GM21528 (cell line): ENCODE data around the gene SPOCK1.
"Not testable (repeated sequence)": the region's sequence is repeated elsewhere in the genome, so short reads cannot be mapped to it uniquely, and the experiment has no call there.

Experiments used
- ATAC-seq: cut with Tn5 transposase; IDR thresholded peaks from one replicate; pipeline ENCODE4 v1.9.1; 2021; ENCODE audit warnings: mild to moderate bottlenecking, moderate library complexity; ENCODE audit not compliant: unreplicated experiment, low FRiP score

The SPOCK1 gene

DNA sequence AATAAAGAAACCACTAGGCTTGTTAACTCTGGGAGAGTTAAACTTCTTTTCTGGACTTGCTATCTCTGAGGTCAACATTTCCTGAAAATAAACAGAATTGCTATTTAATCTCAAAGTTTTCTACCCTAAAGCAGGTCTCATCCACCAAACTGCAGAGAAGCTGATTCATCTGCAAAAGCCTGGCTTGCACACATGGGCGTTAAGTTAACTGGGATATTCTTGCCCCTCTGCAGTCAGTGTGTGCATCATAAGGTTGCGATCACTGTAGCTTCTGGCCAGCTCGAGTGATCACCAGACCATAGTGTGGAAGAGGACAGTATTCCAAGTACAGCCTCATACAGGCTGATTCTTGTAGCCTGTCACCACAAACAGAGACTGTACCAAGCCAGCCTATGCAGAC lies 99.2 kb downstream of the SPOCK1 start:
- ATAC-seq = no peak

DNA sequence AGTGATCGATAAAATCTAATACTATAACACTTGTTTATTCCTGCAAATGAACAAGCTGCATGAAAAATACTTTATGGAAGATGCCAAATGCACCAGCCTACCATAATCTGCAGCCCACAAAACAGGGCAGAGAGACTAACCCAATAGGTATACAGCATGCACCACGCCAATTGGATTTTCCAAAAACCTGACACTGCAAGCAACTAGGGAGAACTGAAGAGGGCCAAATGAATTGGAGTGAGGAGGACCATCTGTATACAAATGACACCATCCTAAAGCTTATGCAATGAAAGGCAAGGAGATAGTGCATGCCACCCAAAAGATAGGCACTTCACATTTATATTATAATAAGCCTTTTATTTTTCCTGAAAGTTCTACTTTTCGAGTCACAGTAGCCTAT lies 100.4 kb downstream of the SPOCK1 start:
- no peak for ATAC-seq

GRCh38 chr5:137398154-137398553 lies 101.0 kb downstream of the SPOCK1 start:
- no peak for ATAC-seq

GRCh38 chr5:137395011-137395755 lies 103.9 kb downstream of the SPOCK1 start:
- no peak for ATAC-seq

DNA sequence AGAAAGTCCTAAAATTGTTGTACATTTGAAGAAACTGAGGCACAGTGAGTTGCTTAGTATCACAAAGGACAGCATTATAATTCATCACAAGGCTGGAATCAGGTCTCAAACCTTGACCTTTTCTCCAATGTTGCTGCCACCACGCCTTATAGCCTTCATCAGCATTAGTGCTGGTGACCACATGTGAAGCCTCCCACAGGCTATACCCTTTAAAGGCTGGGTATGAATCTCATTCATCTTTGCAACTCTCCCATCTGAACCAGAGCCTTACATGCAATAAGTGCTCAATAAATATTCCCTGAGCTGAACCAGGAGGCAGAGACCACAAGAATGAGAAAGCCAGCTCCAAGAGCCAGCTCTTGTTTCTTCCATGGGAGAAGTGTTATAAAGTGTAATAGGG lies 104.7 kb downstream of the SPOCK1 start:
- no peak for ATAC-seq

GRCh38 chr5:137393196-137393993 lies 105.7 kb downstream of the SPOCK1 start:
- ATAC-seq = no peak

DNA sequence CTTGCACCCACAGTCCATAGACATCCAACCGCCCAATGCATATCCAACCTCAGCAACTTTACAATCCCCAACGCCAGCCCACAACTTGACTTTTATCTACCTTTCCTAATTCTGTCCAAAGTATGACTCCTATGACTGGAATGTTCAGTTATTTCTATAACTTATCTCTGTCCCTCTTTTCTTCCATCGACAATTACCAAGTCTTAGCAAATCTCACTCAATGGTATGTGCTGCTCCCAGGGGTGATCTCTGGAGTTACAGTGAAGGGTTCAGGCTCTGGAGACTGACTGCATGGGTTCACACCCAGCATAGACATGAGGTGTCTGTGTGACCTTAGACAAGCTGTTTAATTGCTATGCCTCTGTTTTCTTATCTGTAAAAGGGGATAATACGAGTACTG lies 106.9 kb downstream of the SPOCK1 start:
- no peak for ATAC-seq

- ATAC-seq = not testable (repeated sequence)
Observed at GRCh38 chr5:137391044-137391443, 108.1 kb downstream of the SPOCK1 start.

- no peak for ATAC-seq
Observed at GRCh38 chr5:137389042-137389441, 110.1 kb downstream of the SPOCK1 start.

DNA sequence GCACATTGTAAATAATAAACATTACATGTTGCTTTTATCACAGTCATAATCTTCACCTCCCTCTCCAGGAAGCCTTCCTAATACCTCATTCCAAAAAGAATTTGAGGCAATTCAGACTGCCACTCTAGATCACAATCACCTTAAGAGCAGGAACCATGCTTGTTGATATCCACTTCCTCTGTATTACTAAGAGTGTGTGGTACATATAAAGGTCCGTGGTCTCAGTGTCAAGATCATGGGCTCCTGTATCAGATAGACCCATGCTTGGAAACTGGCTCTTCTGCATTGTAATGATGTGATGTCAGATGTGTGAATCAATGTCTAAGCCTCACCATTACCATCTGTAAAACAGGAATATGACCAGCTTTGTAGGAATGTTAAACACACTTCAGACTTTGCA lies 114.1 kb downstream of the SPOCK1 start:
- no peak for ATAC-seq

DNA sequence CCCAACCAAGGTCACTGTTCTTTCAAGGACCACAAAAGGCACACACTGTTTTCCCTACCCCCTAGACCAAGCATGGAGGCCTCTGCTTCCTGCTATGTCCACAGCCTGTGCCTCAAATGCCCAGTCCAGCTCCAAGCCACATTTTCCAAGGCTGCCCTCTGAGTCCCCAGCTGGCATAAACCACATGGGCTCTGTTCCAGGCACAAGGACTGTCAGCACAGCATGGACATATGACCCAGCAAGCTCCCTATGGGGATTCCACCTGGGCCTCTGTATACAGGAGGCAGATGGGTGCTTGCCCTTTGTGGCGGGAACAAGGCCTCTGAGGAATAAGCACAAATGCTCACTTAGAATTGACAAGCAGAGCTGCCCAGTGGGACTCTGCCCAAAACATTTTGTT lies 115.2 kb downstream of the SPOCK1 start:
- ATAC-seq = no peak

DNA sequence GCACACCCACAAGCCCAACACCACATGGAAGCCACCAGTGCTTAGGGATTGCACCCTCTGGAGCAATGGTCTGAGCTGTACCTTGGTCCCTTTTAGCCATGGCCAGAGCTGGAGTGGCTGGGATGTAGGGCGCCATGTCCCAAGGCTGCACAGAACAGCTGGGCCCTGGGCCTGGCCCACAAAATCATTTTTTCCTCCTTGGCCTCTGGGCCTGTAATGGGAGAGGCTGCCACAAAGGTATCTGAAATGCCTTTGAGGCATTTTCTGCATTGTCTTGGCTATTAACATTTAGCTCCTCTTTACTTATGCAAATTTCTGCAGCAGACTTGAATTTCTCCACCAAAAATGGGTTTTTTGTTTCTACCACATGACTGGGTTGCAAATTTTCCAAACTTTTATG lies 117.6 kb downstream of the SPOCK1 start:
- ATAC-seq = no peak

GRCh38 chr5:137379555-137380286 lies 119.4 kb downstream of the SPOCK1 start:
- ATAC-seq = no peak

GRCh38 chr5:137375741-137376526 lies 123.2 kb downstream of the SPOCK1 start:
- ATAC-seq = no peak

DNA sequence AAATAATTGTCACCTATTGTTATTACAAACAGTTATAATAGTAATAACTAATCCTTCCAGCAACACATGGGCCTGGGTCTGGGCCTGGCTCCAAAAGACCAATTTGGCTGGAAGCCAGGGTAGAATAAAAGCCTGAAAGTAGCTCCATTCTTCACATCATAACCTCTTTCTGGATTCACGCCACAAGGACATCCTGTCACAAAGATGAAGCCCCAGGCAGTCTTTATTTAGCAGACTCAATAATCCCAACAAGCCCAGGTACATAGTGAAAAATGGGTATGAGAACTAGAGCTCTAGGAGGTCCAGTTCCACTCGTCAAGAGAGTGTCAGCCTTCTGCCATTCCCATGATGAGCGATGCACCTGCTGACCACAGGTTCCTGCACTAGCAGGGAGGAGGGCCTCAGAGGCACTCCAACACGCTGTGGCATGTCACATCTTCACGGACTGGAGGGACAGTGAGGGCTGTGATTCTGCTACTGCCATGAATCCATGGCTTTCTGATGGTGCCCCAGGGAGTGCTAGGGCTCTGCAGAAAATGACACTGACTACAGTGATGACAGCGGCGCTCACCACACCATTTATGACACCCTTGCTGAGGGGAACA lies 124.9 kb downstream of the SPOCK1 start:
- no peak for ATAC-seq

- ATAC-seq = no peak
Observed at GRCh38 chr5:137372773-137373160, 126.4 kb downstream of the SPOCK1 start.

DNA sequence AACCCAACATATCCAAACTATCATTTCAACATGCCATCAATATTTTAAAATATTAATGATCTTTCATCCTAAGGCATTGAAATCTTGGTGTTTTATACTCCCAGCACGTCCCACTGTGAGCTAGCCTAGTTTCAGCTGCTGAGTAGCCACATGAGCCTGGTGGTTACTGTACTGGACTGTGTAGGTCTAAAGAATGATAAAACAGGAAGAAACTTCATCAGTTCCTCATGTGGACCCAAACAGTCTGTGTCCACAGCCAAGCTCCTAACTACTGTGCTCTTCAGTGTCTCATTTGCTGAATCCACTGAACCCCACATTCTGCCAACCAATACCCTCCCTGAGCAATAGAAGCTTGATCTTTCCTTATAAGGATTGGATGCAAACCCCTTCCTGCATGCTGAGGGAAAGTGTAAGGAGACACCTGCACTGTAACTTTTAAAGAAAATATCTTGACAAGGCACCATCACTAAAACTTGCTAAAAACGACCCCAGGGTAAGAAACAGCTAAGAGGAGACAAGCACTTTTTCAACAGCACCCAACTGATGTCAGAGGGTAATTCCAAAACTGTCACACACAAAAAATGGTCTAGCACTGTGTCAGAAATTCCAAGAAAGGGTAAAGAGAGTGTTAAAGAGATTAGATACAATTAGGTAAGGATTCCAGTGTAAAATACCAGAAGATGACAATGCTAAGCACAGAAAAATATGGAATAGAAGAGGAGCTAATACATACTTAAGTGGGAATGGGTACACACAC lies 126.9 kb downstream of the SPOCK1 start:
- no peak for ATAC-seq

DNA sequence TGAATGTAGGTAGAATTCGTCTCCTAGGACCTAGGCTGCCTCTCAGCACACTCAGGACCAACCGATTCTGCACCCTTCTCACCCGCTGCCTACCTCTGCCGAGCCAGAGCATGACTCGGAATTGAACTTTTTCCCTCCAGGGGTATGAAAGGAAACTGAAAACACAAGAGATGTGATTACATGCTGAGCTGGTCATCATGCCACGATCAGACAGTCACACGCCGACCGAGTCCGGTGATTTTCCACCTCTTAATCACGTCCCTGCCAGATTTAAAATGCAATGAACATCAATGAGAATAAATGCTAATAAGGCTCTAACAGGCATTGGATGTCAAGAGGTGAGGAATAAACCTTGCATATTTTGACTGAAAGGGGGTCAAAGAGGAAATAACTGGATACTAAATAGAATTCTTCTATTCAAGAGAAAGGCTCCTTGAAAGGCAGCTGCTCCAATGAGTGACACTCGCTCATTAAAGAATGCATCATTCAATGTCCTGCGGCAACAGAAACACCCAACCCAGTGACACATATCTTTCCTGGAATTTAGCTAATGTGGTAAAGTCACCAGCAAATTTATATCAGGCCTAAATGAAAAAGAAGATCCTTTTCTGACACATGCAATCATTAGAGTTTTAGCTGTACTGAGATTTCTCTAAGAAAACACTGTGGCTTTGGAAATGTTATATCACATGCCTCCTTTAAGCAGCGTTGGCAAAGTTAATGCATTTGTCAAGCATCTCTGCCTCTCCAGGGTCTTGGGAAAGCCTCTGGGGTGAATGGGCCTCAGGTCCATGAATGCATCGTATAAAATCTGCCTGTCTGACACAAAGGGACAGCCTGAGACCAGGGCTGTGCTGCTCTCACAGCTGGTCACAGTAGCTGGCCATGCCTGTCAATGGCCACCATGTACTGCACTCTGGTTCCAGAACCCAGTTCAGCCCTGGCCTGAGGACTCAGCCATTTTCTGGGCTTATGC lies 128.7 kb downstream of the SPOCK1 start:
- no peak for ATAC-seq
